ENCODE measurements around the gene EXD3.

The EXD3 gene

GRCh38 chr9:137409515-137409914 lies 13.4 kb downstream of the EXD3 start:
- DNase-seq, result no peak

GRCh38 chr9:137408651-137409405 lies 14.1 kb downstream of the EXD3 start:
- no peak for DNase-seq

GRCh38 chr9:137407590-137408300 lies 15.2 kb downstream of the EXD3 start:
- no peak for DNase-seq

- DNase-seq, result no peak
These were observed 15.9 kb downstream of the EXD3 start for GRCh38 chr9:137406876-137407589.

- no peak for DNase-seq
These were observed 16.7 kb downstream of the EXD3 start for GRCh38 chr9:137406085-137406760.

GRCh38 chr9:137405677-137406081 lies 17.3 kb downstream of the EXD3 start:
- DNase-seq, result no peak

- no peak for DNase-seq
These were observed 17.9 kb downstream of the EXD3 start for GRCh38 chr9:137404961-137405567.

- no peak for DNase-seq
These were observed 19.7 kb downstream of the EXD3 start for GRCh38 chr9:137403269-137403668.

GRCh38 chr9:137402746-137403145 lies 20.2 kb downstream of the EXD3 start:
- DNase-seq, result no peak

- DNase-seq, result no peak
These were observed 24.1 kb downstream of the EXD3 start for GRCh38 chr9:137398561-137399468.

GRCh38 chr9:137397675-137398423 lies 25.1 kb downstream of the EXD3 start:
- DNase-seq, result no peak

GRCh38 chr9:137396634-137397367 lies 26.2 kb downstream of the EXD3 start:
- no peak for DNase-seq

GRCh38 chr9:137396227-137396626 lies 26.7 kb downstream of the EXD3 start:
- no peak for DNase-seq

- no peak for DNase-seq
These were observed 27.3 kb downstream of the EXD3 start for GRCh38 chr9:137395666-137396010.

- no peak for DNase-seq
These were observed 27.9 kb downstream of the EXD3 start for GRCh38 chr9:137394866-137395665.

- no peak for DNase-seq
These were observed 29.5 kb downstream of the EXD3 start for GRCh38 chr9:137393176-137394150.

GRCh38 chr9:137392232-137393007 lies 30.5 kb downstream of the EXD3 start:
- no peak for DNase-seq

All from NCI-H187 treated with DMSO at 0.1 percent for 48 hours (cell line).